AG04450 (cell line): ENCODE measurements around the gene TRIM8. TPM values are rescaled to one million over a fixed set of nuclear protein-coding genes. Genes with fewer than 3 reads are reported as not detected.

Experiments
- CTCF ChIA-PET: fragments of 300-600, 350-600 bp; formaldehyde crosslinking; extraction: SDS; loops from one replicate; lab custom pipeline; 2022; ENCODE audit warnings: antibody characterized with exemption, inconsistent platforms; lab: Charles Lee
- POLR2A ChIA-PET: fragments of 350-600 bp; formaldehyde crosslinking; extraction: SDS; loops from one replicate; lab custom pipeline; 2021; ENCODE audit warnings: antibody characterized with exemption, inconsistent platforms; lab: Yijun Ruan, JAX
- DNase-seq: peaks from one replicate; pipeline ENCODE4 v3.0.0-alpha.2; 2011; ENCODE audit warnings: low read depth, low spot score
- H3K27ac ChIP-seq: one replicate; pipeline ENCODE4 v1.5.1; 2012; ENCODE audit warnings: low read depth, low read length, control low read depth
- H3K27me3 ChIP-seq: one replicate; pipeline ENCODE4 v1.6.0; 2012; ENCODE audit warnings: low read length; ENCODE audit not compliant: control insufficient read depth, insufficient read depth
- H3K4me3 ChIP-seq: 2 replicates; pipeline ENCODE4 v1.5.1; 2011; ENCODE audit warnings: mild to moderate bottlenecking, low read depth, low read length, control low read depth
- H3K9me3 ChIP-seq: 2 replicates; pipeline ENCODE4 v1.5.1; 2012; ENCODE audit warnings: low read length; ENCODE audit not compliant: control insufficient read depth, insufficient read depth
- polyA plus RNA-seq: library from polyadenylated mRNA; depleted of rRNA; stranded (reverse); fragments of >200 nt; gene quantifications from 2 replicates; pipeline ENCODE4 v1.2.3, GENCODE V29; 2011
- TF ChIP-seq, protein P1 (sequence below): IDR thresholded peaks from 2 replicates; pipeline ENCODE4 v1.5.1; 2011; ENCODE audit warnings: low read depth, low read length, control low read depth, inconsistent platforms

TRIM8 gene
- polyA plus RNA-seq, 1 experiment: 66.8 TPM

DNA sequence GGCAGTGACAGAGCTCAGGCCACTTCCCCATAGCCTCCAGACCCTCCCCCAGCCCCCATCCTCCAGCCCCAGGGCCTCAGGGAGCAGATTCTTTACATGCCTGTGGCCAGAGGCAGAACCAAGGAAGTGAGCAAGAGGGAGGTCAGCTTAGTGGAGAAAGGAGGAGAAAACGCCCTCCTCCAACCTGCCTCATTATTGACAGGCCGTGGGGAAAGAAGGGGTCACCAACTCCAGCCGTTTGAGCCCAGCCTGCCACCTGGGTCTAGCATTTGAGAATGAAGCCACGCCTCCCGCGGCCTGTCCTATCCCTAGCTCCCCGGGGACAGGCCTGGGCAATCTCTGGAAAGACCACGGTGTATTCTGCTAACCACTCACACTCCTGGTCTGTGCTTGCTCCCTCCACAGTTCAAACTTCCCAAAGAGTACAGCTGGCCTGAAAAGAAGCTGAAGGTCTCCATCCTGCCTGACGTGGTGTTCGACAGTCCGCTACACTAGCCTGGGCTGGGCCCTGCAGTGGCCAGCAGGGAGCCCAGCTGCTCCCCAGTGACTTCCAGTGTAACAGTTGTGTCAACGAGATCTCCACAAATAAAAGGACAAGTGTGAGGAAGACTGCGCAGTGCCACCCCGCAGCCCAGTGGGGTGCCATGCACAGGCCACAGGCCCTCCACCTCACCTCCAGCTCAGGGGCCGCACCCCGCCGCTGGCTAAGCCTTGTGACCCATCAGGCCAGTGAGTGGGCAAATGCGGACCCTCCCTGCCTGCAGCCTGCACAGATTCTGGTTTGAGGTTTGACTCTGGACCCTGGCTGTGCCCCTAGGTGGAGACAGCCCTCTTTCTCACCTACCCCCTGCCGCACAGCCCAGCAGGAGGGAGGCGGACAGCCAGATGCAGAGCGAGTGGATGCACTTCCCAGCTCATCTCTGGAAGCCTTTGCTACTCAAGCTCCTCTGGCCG is 14.3 kb upstream of the TRIM8 start:
- H3K27ac ChIP-seq: peak overlapping the region; percentile 99
- H3K4me3 ChIP-seq: no peak overlapping the region
- H3K9me3 ChIP-seq: no peaks in the 10 kb centered on the region; the same call in 1 of the 2 replicates
- POLR2A ChIA-PET: interaction anchor here (0.6 to 1.7 kb wide), 12 partner anchors 9 to 478 kb away, joined by 3 to 11 read pairs (median 4); partner anchors contain the start of genes SUFU and TRIM8
- DNase-seq: peak; percentile 74
- TF ChIP-seq, protein P1, sequence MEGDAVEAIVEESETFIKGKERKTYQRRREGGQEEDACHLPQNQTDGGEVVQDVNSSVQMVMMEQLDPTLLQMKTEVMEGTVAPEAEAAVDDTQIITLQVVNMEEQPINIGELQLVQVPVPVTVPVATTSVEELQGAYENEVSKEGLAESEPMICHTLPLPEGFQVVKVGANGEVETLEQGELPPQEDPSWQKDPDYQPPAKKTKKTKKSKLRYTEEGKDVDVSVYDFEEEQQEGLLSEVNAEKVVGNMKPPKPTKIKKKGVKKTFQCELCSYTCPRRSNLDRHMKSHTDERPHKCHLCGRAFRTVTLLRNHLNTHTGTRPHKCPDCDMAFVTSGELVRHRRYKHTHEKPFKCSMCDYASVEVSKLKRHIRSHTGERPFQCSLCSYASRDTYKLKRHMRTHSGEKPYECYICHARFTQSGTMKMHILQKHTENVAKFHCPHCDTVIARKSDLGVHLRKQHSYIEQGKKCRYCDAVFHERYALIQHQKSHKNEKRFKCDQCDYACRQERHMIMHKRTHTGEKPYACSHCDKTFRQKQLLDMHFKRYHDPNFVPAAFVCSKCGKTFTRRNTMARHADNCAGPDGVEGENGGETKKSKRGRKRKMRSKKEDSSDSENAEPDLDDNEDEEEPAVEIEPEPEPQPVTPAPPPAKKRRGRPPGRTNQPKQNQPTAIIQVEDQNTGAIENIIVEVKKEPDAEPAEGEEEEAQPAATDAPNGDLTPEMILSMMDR: no peak
- CTCF ChIA-PET: interaction anchor here (1.1 to 1.2 kb wide), 2 partner anchors 126 to 272 kb away, joined by 3 to 5 read pairs; partner anchors contain the start of gene SUFU
- no peaks in the 10 kb centered on the region for H3K27me3 ChIP-seq

DNA sequence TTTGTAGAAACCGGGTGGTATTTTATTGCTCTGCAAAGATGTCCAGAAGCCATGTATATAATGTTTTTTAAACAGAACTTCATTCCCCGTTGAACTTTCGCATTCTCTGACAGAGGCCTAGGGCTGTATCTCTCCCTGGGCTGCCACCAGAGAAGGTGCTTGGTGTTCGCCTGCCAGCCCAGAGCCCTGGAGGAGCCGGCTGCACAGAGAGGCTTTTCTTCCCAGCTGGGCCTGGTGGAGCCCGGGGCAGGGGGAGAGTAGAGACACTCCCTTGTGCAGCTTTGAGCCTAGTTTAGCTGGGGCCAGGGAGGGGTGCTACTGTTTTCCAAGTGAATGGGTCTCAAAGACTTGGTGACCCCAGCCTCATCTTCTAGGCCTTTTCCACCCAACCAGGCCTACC is 13.6 kb upstream of the TRIM8 start:
- Histone ChIP-seq H3K4me3 (no peak overlapping the region), H3K27ac (peak overlapping the region; percentile 99), H3K27me3 (no peaks in the 10 kb centered on the region), H3K9me3 (no peaks in the 10 kb centered on the region; the same call in 1 of the 2 replicates)
- TF ChIP-seq, protein P1: no peak
- ChIA-PET POLR2A (interaction anchor here (1.7 kb wide), 1 partner anchor 14 kb away, joined by 11 read pairs; the partner anchor contains the start of gene TRIM8), CTCF (no interaction called here)
- no peak for DNase-seq

DNA sequence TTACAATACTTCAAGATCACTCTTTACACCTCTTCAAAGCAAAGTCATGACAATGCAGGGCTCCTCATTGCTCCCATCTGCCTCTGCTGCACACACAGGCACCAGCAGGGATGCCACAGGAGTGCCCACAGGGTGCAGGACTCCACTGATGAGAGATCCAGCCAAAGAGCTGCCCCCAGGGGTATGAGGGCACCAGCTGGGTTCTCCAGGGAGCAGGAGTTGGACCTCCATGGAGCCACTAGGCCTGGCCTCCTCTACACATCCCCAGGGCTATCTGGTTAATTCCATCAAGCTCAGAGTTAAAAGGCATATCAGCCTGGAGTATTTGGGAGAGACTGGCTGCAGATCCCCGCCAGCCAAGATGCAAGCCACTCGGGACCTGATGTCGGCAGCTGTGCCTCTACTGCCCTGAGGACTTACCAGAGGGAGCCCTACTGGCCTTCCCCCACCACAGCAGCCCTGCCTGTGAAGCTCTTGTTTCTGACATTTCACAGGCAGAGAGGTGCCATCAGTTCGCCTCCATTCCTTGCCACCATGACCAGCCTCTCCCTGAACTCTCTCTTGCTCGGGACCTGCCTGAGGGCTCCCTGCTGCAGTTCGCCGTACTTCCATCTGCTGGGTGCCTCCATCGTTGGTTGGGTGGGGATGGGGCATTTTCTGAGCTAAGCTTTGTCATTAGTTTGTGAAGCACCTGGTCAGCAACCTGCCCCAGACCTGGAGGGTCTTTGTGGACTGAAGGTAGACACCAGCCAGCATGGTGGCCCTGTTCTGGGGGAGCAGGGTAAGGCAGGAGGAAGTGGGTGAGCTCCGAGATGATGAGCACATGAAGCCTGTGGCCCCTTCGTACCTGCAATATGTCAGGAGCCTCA is 12.5 kb upstream of the TRIM8 start:
- Histone ChIP-seq H3K9me3 (no peaks in the 10 kb centered on the region; the same call in 1 of the 2 replicates), H3K27me3 (no peaks in the 10 kb centered on the region), H3K4me3 (no peak overlapping the region), H3K27ac (peak overlapping the region; percentile 21)
- ChIA-PET CTCF (interaction anchor here (0.5 to 1.3 kb wide), 5 partner anchors 17 to 128 kb away, joined by 3 to 4 read pairs (median 3); partner anchors contain the start of gene SUFU), POLR2A (interaction anchor here (0.6 to 2.1 kb wide), 3 partner anchors 10 to 145 kb away, joined by 3 to 5 read pairs (median 4); no protein-coding TSS in a partner anchor)
- TF ChIP-seq, protein P1: no peak
- DNase-seq: no peak

DNA sequence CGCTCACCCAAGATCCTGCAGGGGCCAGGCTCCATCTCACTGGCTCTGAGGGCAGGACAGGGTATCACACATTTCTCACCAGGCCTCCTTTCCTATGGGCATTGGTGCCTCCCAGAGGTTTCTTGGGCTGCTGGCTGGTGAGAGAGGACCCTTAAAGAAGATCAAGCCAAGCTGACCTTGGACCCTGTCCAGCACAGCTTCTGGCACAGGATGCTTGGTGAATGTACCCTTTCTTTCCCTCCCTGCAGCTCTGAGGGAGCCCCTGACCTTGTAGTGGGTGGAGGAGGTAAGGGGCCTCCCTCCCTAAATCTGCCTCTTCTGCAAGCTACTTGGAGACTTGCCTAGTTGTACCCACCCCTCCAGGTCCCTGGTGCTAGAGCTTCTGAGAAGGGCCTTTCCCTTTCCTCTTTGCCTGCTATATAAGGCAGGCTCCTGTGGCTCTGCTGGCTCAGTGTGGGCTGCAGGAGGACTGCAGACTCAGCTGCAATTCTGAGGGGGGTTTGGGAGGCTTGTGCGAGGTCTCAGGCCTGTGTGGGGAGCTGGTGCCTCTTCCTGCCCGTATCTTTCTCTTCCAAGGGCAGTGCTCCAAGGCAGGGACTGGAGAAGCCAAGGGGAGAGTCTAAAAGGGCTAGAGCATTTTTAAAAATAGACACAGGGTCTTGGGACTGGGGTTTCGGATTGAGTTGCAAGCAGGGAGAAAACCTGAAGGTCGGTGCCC is 11.7 kb upstream of the TRIM8 start:
- CTCF ChIA-PET: interaction anchor here (0.5 to 1.3 kb wide), 3 partner anchors 18 to 37 kb away, joined by 3 to 4 read pairs (median 3); no protein-coding TSS in a partner anchor
- Histone ChIP-seq H3K27ac (peak overlapping the region; percentile 88), H3K4me3 (no peak overlapping the region), H3K9me3 (no peaks in the 10 kb centered on the region; the same call in 1 of the 2 replicates), H3K27me3 (no peaks in the 10 kb centered on the region)
- POLR2A ChIA-PET: interaction anchor here (0.6 to 2.1 kb wide), 4 partner anchors 10 to 146 kb away, joined by 3 to 5 read pairs (median 4); no protein-coding TSS in a partner anchor
- DNase-seq: no peak
- TF ChIP-seq, protein P1: peak; percentile 6; the same call in 1 of the 2 replicates
